IPS DF 4.7 (cell line): Measurements from ENCODE around the gene EPHA7.

Source experiments
- DNase-seq: peaks from one replicate; pipeline ENCODE4 v3.0.0-alpha.2; 2013; ENCODE audit warnings: low spot score; ENCODE audit errors: extremely low read depth

Gene EPHA7

GRCh38 chr6:93248631-93249030, 170.7 kb downstream of the EPHA7 start:
- DNase-seq, result no peak

GRCh38 chr6:93243231-93243778, 176.1 kb downstream of the EPHA7 start:
- no peak for DNase-seq

- DNase-seq, result no peak
Measured at GRCh38 chr6:93242049-93242448, 177.3 kb downstream of the EPHA7 start.

GRCh38 chr6:93238632-93239031, 180.7 kb downstream of the EPHA7 start:
- DNase-seq, result no peak

- DNase-seq, result no peak
Measured at GRCh38 chr6:93235775-93236174, 183.6 kb downstream of the EPHA7 start.

GRCh38 chr6:93226822-93227221, 192.5 kb downstream of the EPHA7 start:
- no peak for DNase-seq

GRCh38 chr6:93222071-93222851, 197.1 kb downstream of the EPHA7 start:
- no peak for DNase-seq

GRCh38 chr6:93219447-93219846, 199.9 kb downstream of the EPHA7 start:
- no peak for DNase-seq

GRCh38 chr6:93218096-93218495, 201.3 kb downstream of the EPHA7 start:
- DNase-seq, result no peak

- DNase-seq, result no peak
Measured at GRCh38 chr6:93213028-93213427, 206.3 kb downstream of the EPHA7 start.

- DNase-seq, result no peak
Measured at GRCh38 chr6:93210908-93211307, 208.5 kb downstream of the EPHA7 start.

- no peak for DNase-seq
Measured at GRCh38 chr6:93209358-93209757, 210.0 kb downstream of the EPHA7 start.

GRCh38 chr6:93196406-93196970, 222.9 kb downstream of the EPHA7 start:
- DNase-seq, result no peak

- DNase-seq, result no peak
Measured at GRCh38 chr6:93194480-93194879, 224.9 kb downstream of the EPHA7 start.

- DNase-seq, result no peak
Measured at GRCh38 chr6:93193868-93194267, 225.5 kb downstream of the EPHA7 start.
